ENCODE measurements around the gene UGT1A7. TPM values are rescaled to one million over a fixed set of nuclear protein-coding genes. Genes with fewer than 3 reads are reported as not detected.

UGT1A7 gene
- total RNA-seq, 1 donor = not detected

DNA sequence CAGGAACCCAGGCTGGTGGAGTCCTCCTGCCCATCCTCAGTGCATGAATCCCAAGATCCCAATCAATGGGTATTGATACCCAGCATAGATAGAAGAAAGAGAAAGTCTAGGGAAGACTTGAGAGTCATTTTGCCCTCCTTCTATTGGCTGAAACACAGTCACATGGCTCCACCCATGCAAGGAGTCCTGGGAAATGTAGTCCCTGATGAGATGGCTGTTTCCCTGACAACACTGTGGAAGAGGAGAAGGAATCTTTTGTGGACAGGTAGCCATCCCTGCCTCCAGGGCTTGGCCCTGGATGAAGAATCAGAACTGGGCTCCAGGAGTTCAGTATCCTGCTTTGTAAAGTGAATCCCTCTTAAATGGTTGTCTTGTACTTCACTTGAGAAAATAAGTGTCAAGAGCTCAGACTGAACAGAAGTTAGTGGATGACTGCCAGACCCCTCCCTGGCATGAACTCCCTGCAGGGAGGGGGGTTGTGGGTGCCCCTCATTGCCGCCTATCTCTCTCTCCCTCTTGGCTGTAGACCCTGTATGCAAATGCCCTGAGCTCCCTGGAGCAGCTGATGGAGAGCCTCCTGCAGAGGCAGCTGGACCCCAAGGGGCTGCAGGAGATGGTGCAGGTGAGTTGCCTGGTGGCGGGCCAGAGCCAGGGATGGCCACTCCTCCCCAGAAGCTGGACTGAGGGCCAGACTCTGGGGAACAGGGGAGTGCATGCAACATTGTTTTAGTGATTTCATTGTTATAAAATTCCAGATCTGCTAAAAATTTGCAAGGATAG is 132.5 kb downstream of the UGT1A7 start:
- no peak for DNase-seq (ENCODE audit: low read depth in 2 of 3, low spot score in 2 of 3)

DNA sequence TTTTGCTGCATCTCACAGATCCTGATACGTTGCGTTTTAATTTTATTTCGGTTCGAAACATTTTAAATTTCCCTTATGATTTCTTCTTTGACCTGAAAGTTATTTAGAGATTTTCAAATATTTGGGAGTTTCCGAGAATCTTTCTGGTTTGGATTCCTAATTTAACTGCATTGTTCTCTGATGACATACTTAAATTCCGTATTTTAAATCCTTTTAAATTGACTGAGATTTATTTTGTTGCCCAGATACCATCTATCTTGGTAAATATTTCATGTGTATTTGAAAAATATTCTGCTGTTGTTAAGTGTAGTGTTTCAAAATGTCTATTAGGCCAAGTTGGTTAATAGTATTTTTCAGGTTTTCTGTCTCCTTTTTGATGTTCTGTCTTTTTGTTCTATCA is 134.2 kb downstream of the UGT1A7 start:
- no peak for DNase-seq (ENCODE audit: low read depth in 2 of 3, low spot score in 2 of 3)

DNA sequence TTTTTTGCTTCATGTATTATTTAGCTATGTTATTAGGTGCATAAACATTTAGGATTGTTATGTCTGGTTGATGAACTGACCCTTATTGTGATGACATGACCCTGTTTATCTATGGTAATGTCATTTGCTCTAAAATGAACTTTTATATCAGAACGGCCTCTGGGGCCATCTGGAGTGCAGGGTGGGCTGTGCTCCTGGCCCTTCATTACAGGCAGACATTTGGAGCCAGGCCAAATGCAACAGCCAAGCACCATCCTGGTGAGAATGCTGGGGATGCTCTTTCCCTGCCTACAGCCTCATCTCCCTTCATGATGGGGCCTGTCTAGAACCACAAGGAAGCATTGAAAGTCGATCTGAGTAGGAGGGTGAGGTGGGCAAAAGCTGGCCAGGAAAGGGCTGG is 134.6 kb downstream of the UGT1A7 start:
- no peak for DNase-seq (ENCODE audit: low read depth in 2 of 3, low spot score in 2 of 3)

DNA sequence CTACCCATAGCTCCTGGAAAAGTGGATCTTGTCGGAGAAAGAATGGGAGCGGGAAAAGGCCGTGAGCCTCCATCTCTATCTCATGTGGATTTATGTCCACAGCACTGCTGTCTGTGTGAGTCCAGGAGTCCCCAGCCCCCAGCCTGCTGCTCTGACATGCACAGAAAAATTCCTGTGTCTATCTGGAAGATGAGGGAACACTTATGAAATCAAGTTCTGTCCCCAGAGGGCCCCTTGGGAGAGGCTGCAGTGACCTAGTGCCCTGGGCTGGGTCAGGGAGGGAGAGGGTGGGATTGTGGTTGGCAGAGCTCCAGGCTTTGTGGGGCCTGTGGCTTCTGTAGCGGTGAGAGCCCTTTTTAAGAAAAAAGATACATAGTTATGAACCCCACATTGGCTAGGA is 135.1 kb downstream of the UGT1A7 start:
- no peak for DNase-seq (ENCODE audit: low read depth in 2 of 3, low spot score in 2 of 3)

DNA sequence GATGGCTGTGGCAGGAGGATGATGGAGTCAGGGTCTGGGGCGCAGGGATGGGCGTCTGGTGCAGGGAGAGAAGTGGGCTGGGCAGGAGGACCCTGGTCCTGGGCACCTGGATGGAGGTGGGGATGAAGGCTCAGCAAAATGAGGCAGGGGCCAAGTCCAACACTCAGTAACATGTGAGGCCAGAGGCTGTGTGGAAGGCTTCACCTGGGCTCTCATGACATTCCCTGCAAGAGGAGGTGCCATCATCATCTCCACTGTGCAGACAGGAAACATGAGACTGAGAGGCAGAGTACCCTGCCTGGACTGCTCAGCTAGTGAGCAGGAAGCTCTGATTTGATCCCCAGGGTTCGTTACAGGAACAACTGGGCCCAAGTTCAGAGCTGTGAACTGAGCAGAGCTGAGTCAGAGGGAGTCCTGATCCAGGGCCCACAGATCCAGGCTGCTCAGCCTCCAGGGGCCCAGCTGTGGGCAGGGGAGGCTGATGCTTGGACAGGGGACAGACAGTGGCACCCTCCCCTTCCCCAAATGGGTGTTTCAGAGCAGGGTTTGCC is 135.7 kb downstream of the UGT1A7 start:
- no peak for DNase-seq (ENCODE audit: low read depth in 2 of 3, low spot score in 2 of 3)

DNA sequence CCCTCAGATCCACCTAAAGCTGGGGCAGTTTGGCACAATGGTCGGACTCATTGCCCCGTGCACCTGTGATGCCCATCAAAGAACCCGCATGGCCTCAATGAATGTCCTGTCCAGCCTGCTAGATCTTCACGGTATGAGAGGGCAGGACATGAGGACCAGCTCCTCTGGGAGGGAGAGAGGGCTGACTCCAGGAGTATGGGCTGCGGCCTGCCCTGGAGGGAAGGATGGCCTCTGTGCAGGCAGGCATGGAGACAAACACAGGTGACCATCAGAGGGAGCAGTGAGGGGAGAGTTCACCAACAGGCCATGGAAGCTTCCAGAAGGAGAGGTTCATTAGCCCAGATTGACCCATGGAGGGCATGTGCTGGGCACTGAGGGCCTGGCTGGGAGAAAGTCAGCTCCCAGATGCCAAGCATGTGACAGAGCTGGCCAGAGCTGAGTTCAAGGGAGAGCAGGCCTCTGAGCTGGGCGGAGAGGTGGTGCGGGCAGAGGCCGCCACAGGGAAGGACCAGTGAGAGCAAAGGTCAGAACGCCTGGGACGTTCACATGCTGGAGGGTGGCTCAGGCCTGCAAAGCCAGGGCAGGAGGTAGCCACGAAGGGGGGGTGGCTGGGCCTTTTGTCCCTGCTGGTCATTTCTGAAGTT is 136.4 kb downstream of the UGT1A7 start:
- no peak for DNase-seq (ENCODE audit: low read depth in 2 of 3, low spot score in 2 of 3)

DNA sequence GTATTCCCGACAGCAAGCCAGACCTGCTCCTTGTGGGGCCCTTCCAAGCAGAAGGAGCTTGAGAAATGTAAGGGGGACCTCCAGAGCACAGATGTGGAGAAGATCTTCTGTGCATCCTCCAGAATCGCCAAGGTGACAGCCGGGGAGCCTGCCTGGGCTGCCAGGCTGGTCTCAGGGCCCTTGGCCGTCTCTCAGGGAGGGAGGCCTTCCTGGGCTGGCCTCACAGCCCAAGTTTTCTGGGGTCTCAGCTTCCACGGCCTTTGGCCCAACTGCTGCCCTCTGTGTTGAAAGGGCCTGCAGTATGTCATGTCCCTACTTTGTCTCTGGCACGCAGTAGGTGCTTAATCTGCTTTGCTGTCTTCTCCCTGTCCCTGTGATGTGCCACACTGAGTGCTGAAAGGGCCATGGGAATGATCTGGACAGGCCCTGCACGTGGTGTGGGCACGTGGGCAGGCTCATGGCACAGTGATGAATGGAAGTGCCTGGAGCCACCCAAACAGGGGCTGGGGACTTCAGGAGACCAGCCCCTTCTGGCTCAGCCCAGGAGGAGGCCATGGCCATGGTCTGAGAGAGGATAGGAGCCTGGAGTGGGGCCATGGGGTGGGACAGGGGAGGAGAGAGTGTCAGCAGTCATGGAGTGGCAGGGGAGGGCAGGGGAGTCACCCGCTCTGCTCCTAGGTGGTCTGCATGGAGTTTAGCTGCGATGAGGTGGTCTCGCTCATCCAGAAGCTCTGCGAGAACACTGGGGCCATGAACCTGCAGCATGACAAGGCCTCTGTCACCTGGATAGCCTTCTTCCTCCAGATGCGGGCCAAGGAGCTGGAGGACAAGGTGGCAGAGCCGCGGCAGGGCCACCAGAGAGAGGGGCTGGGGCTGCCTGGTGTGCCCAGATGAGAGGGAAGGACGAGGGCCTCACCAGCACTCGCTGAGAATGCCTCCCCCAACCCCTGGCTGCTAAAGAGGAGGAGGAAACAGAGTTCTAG is 137.2 kb downstream of the UGT1A7 start:
- DNase-seq (ENCODE audit: low read depth in 2 of 3, low spot score in 2 of 3) = no peak

DNA sequence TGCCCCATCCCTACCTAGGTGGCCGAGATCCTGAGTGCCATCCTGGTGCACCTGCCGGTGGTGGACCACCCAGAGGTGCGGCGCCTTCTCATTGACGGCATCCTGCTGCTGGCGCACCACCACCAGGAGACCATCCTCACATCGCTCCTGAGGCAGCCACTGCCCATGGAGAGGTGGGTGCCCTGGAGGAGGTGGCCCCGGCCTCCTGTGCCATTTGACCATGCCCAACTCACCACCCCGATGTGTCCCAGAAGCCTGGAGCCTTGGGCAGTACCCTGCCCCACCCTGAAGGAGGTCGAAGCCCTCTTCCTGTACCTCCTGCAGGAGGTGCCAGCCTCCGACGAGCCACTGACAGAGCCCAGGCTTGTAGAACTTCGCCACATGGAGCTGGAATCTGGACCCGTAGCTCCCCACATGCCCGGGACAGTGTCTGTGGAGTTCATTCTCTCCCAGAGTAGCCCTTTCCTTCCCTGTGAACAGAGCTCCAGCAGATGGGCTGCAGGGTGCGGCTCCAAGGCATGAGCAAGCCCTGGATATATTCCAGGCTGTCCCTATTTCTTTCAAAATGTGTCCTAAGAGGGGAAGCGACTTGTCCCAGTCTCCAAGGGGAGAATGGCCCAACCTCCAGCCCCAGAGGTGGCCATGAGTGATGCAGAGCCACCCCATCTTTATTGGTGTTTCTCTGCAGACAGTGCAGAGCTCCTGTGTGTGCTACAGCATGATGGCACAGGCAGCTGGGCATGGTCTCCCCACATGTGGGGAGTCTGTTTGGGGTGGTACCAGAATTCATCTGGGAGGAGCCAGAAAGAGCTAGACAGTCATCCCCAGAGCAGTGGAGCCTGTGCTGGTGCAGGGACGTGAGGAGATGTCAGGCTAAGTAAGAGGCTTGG is 138.4 kb downstream of the UGT1A7 start:
- no peak for DNase-seq (ENCODE audit: low read depth in 2 of 3, low spot score in 2 of 3)

DNA sequence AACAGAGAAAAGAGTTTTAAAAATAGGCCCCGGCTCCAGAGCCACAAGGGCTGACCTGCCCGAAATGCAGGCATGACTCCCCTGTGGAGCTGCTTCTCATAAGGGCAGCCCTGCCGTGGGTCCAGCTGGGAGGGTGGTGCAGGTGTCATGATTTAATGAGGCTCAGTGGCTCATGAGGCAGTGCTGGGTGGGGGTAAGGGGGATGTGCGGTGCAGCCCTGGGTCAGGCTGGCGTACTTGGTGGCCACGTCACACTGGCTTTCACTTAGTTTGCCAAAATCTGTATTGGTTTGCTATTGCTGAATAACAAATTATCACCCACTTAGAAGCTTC is 139.0 kb downstream of the UGT1A7 start:
- DNase-seq (ENCODE audit: low read depth in 2 of 3, low spot score in 2 of 3) = no peak

DNA sequence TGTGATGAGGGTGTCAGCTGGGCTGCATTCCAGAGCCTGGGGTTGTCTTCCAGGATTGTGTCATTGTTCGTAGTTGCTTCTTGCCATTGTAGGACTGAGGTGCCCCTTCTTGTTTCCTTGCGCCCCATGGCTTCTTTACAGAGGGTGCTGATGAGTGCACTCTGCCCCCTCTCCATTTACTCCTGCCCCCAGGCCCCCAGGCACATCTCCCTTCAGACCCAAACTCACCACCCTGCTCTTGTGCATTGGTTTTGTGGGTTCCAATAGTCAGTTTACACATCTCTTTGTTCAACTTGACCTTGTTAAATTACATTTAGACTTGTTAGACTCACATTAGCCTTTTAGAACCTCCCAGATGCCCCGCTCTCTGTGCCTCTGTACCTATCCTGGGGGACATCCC is 139.5 kb downstream of the UGT1A7 start:
- no peak for DNase-seq (ENCODE audit: low read depth in 2 of 3, low spot score in 2 of 3)

DNA sequence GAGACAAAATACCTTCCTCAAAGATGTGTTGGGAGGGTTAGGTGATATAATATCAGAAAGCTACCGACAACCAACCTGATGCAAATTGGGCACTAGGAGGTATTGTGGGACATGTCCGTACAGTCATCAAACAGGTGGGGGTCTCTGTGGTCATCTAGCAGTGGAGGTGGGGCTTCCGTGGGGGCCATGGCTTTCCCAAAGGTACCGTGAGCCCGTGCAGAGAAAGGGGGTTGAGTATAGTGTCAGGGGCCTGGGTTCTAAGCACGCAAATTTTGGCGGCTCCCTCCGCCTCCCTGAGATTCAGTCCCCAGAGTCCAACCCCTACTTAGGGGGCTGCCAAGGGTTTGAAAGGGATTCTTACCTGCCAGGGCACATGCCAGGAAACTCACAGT is 140.0 kb downstream of the UGT1A7 start:
- DNase-seq (ENCODE audit: low read depth in 2 of 3, low spot score in 2 of 3) = no peak

DNA sequence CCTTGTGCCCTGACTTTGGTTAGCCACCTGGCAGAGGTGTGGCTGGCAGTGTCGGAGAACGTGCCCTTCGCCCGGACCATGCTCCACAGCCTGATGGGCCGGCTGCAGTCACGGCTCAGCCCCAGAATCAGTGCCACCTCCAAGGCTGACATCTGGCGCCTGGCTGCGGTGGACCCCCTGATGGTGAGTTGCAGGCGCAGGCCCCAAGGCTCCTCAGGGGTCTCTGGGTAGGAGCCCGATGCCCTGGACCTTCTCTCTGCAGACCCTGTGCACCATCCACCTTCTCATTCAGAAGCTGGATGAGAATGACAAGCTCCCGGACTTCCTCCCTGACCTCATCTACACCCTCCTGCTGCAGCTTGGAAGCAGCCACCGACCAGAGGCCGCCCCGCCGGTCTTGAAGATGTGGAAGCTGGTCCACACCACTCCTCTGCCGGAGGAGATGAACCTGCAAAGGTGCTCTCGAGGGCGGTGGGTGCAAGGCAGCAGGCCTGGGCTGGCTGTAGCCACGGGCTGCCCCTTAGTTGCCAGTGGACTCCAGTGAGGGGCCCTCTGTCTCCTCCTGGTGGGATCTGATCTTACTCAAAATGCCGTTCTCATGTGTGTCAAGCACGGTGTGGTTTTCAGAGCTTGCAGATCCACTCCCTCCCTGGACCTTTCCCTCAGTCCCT is 140.5 kb downstream of the UGT1A7 start:
- DNase-seq (ENCODE audit: low read depth in 2 of 3, low spot score in 2 of 3) = no peak

Other genes starting within 250 kb of the UGT1A7 start
- gene USP40, start 115.1 kb upstream of the UGT1A7 start, total RNA-seq = 13.2 TPM
- under 0.01 TPM for gene UGT1A8, start 64.3 kb upstream of the UGT1A7 start, total RNA-seq
- gene UGT1A10, start 45.5 kb upstream of the UGT1A7 start, total RNA-seq = under 0.01 TPM
- under 0.01 TPM for gene UGT1A9, start 10.0 kb upstream of the UGT1A7 start, total RNA-seq
- gene UGT1A6, start 11.0 kb downstream of the UGT1A7 start, total RNA-seq = 0.27 TPM
- gene UGT1A5, start 31.0 kb downstream of the UGT1A7 start, total RNA-seq = not detected
- not detected for gene UGT1A4, start 36.8 kb downstream of the UGT1A7 start, total RNA-seq
- not detected for gene UGT1A3, start 47.1 kb downstream of the UGT1A7 start, total RNA-seq
- gene UGT1A1, start 78.4 kb downstream of the UGT1A7 start, total RNA-seq = not detected
- gene MROH2A, start 96.4 kb downstream of the UGT1A7 start, total RNA-seq = not detected
- gene HJURP, start 172.6 kb downstream of the UGT1A7 start, total RNA-seq = 1.9 TPM
- not detected for gene TRPM8, start 235.5 kb downstream of the UGT1A7 start, total RNA-seq